Tibial nerve (tissue), 4 donors: Measurements from ENCODE around the gene TTC29. TPM values are rescaled to one million over a fixed set of nuclear protein-coding genes. Genes with fewer than 3 reads are reported as not detected.

Experiments
- DNase-seq, 2 donors: peaks; one replicate each; pipeline ENCODE4 v3.0.0-alpha.2; 2019; ENCODE audit warnings: low spot score in 2 of 2
- H3K27ac ChIP-seq, 4 donors: fragments of 200-600 bp; sonication (generic) in 3 of 4; one replicate each; pipeline ENCODE4 v1.5.1; 2017 to 2019; ENCODE audit warnings: mild to moderate bottlenecking in 1 of 4
- H3K27me3 ChIP-seq, 2 donors: fragments of 200-600 bp; sonication (generic) in 1 of 2; one replicate each; pipeline versions ENCODE4 v1.5.1 to v1.6.0; 2017 to 2019
- H3K36me3 ChIP-seq, 3 donors: fragments of 200-600 bp; sonication (generic); one replicate each; pipeline ENCODE4 v1.5.1; 2018 to 2019
- H3K4me1 ChIP-seq, 4 donors: fragments of 200-600 bp; sonication (generic) in 3 of 4; one replicate each; pipeline ENCODE4 v1.5.1; 2017 to 2019
- H3K4me3 ChIP-seq, 4 donors: fragments of 200-600 bp; sonication (generic) in 3 of 4; one replicate each; pipeline ENCODE4 v1.5.1; 2017 to 2019; ENCODE audit warnings: mild to moderate bottlenecking in 1 of 4, moderate library complexity in 1 of 4
- H3K9me3 ChIP-seq, 4 donors: fragments of 200-600 bp; sonication (generic) in 3 of 4; one replicate each; pipeline ENCODE4 v1.5.1; 2017 to 2019
- CTCF ChIP-seq, 5 experiments: fragments of 200-600 bp in 3 of 5; fragments of 450-650 bp in 2 of 5; sonication (generic) in 3 of 5; IDR thresholded peaks; one replicate each; pipeline ENCODE4 v1.5.1; 2016 to 2019; ENCODE audit warnings: antibody characterized with exemption in 5 of 5, mild to moderate bottlenecking in 3 of 5, moderate library complexity in 2 of 5
- EP300 ChIP-seq, 2 donors: sonication (generic); formaldehyde crosslinking; IDR thresholded peaks; one replicate each; pipeline ENCODE4 v1.6.1; 2017; ENCODE audit warnings: antibody characterized with exemption in 2 of 2, mild to moderate bottlenecking in 1 of 2
- POLR2A ChIP-seq, 2 donors: fragments of 450-650 bp; IDR thresholded peaks; one replicate each; pipeline ENCODE4 v1.6.1; 2017; ENCODE audit warnings: antibody characterized with exemption in 2 of 2, mild to moderate bottlenecking in 2 of 2, moderate library complexity in 2 of 2
- WGBS, 2 donors: methylation state at CpG; one replicate each; pipeline ENCODE4 v1.1.5; 2018; 5-methylcytosine and 5-hydroxymethylcytosine counted together
- total RNA-seq, 4 donors: library from RNA; depleted of rRNA; stranded (reverse); fragments of >200 nt; gene quantifications; one replicate each; pipeline ENCODE4 v1.1.0, GENCODE V29; 2016

Gene TTC29
- total RNA-seq, 4 donors from 2014 or later, result not detected

- Histone ChIP-seq H3K27ac (no peak overlapping the region), H3K36me3 (no peaks in the 10 kb centered on the region), H3K27me3 (no peaks in the 10 kb centered on the region), H3K4me1 (no peaks in the 10 kb centered on the region), H3K4me3 (no peak overlapping the region), H3K9me3 (no peaks in the 10 kb centered on the region)
- no peak for DNase-seq
- no peak for TF ChIP-seq POLR2A (IDR thresholded peaks at IDR 0.05)
- no peak for TF ChIP-seq CTCF (IDR thresholded peaks at IDR 0.05)
- no peak for TF ChIP-seq EP300 (IDR thresholded peaks at IDR 0.05)
- 80 to 82% methylated on average over 3 of the region's 3 CpGs for WGBS, 2 donors
These were observed 62.6 kb downstream of the TTC29 start for GRCh38 chr4:146883070-146883469.

GRCh38 chr4:146857298-146857697, 88.4 kb downstream of the TTC29 start:
- no peak for DNase-seq
- Histone ChIP-seq H3K27ac (no peak overlapping the region), H3K4me1 (no peaks in the 10 kb centered on the region), H3K9me3 (no peaks in the 10 kb centered on the region), H3K27me3 (no peaks in the 10 kb centered on the region), H3K4me3 (no peak overlapping the region), H3K36me3 (no peaks in the 10 kb centered on the region)
- TF ChIP-seq CTCF (IDR thresholded peaks at IDR 0.05) (no peak), POLR2A (IDR thresholded peaks at IDR 0.05) (no peak), EP300 (IDR thresholded peaks at IDR 0.05) (no peak)
- WGBS, 2 donors, result 52 to 77% methylated on average over 3 of the region's 3 CpGs

GRCh38 chr4:146855761-146856160, 89.9 kb downstream of the TTC29 start:
- H3K4me3 ChIP-seq, result no peak overlapping the region
- no peaks in the 10 kb centered on the region for H3K36me3 ChIP-seq
- 87 to 90% methylated on average over 4 of the region's 4 CpGs for WGBS, 2 donors
- no peaks in the 10 kb centered on the region for H3K27me3 ChIP-seq
- TF ChIP-seq POLR2A (IDR thresholded peaks at IDR 0.05), result no peak
- TF ChIP-seq EP300 (IDR thresholded peaks at IDR 0.05), result no peak
- no peak for TF ChIP-seq CTCF (IDR thresholded peaks at IDR 0.05)
- H3K4me1 ChIP-seq, result no peaks in the 10 kb centered on the region
- no peak for DNase-seq
- no peaks in the 10 kb centered on the region for H3K9me3 ChIP-seq
- no peak overlapping the region for H3K27ac ChIP-seq

GRCh38 chr4:146852360-146852759, 93.3 kb downstream of the TTC29 start:
- Histone ChIP-seq H3K27ac (no peak overlapping the region), H3K27me3 (no peaks in the 10 kb centered on the region), H3K9me3 (no peaks in the 10 kb centered on the region), H3K36me3 (no peaks in the 10 kb centered on the region), H3K4me3 (no peak overlapping the region), H3K4me1 (no peaks in the 10 kb centered on the region)
- WGBS, 2 donors, result 43 to 62% methylated on average over 2 of the region's 2 CpGs
- TF ChIP-seq EP300 (IDR thresholded peaks at IDR 0.05) (no peak), POLR2A (IDR thresholded peaks at IDR 0.05) (no peak), CTCF (IDR thresholded peaks at IDR 0.05) (no peak)
- no peak for DNase-seq

- H3K4me1 ChIP-seq, result no peaks in the 10 kb centered on the region
- H3K9me3 ChIP-seq, result no peaks in the 10 kb centered on the region
- 76 to 80% methylated on average over 5 of the region's 5 CpGs for WGBS, 2 donors
- no peak for TF ChIP-seq CTCF (IDR thresholded peaks at IDR 0.05)
- TF ChIP-seq EP300 (IDR thresholded peaks at IDR 0.05), result no peak
- no peak for TF ChIP-seq POLR2A (IDR thresholded peaks at IDR 0.05)
- H3K36me3 ChIP-seq, result no peaks in the 10 kb centered on the region
- H3K4me3 ChIP-seq, result no peak overlapping the region
- H3K27me3 ChIP-seq, result no peaks in the 10 kb centered on the region
- H3K27ac ChIP-seq, result no peak overlapping the region
- no peak for DNase-seq
These were observed 98.3 kb downstream of the TTC29 start for GRCh38 chr4:146847345-146847744.
